ENCODE data around the gene ADAMTS4. TPM values are rescaled to one million over a fixed set of nuclear protein-coding genes. Genes with fewer than 3 reads are reported as not detected.

ADAMTS4 gene
- total and polyA plus RNA-seq, 9 of the 15 experiments (the other 6 are each of a cell fraction or from before 2014, with no cell fraction given) = 0.07 to 3.7 (median 0.41) TPM

GRCh38 chr1:161201836-161202712 lies 3.2 kb upstream of the ADAMTS4 start, which contains the start of gene NDUFS2 (continued):
- peak; percentile 85 for TF ChIP-seq FOXP1 (CRISPR knock-in tag; IDR thresholded peaks at IDR 0.05)
- no peak for TF ChIP-seq SP2 (IDR thresholded peaks at IDR 0.05; ENCODE audit: extremely low read depth, low read depth, low read length, poor library complexity, severe bottlenecking)
- no peak for TF ChIP-seq GATA2 (CRISPR knock-in tag; IDR thresholded peaks at IDR 0.05)
- no peak for TF ChIP-seq ZNF324 (CRISPR knock-in tag; IDR thresholded peaks at IDR 0.05)
- TF ChIP-seq MIER1 (IDR thresholded peaks at IDR 0.05; ENCODE audit: low read depth) = no peak
- TF ChIP-seq ZNF280B (CRISPR knock-in tag; IDR thresholded peaks at IDR 0.05) = no peak
- peak; percentile 67 for TF ChIP-seq MAX (CRISPR knock-in tag; IDR thresholded peaks at IDR 0.05)
- no peak for TF ChIP-seq ZHX1 (conservative IDR thresholded peaks at IDR 0.05; ENCODE audit: low read length)
- no peak for TF ChIP-seq ZBTB43 (CRISPR knock-in tag; IDR thresholded peaks at IDR 0.05)
- TF ChIP-seq ADNP (tag; IDR thresholded peaks at IDR 0.05) = no peak
- TF ChIP-seq HBP1 (CRISPR knock-in tag; IDR thresholded peaks at IDR 0.05) = 0 out of 2 replicates have a peak, but pooled peaks have one; percentile 38
- no peak for TF ChIP-seq MCM3 (IDR thresholded peaks at IDR 0.05)
- TF ChIP-seq ZNF184 (CRISPR knock-in tag; IDR thresholded peaks at IDR 0.05) = no peak
- TF ChIP-seq POU5F1 (IDR thresholded peaks at IDR 0.05; ENCODE audit: borderline replicate concordance, low read depth, low read length, partially characterized antibody) = no peak
- no peak for TF ChIP-seq NR3C1 (CRISPR knock-in tag; IDR thresholded peaks at IDR 0.05)
- TF ChIP-seq ZBTB26 (CRISPR knock-in tag; IDR thresholded peaks at IDR 0.05) = 0 out of 2 replicates have a peak, but pooled peaks have one; percentile 7
- no peak for TF ChIP-seq NCOA2 (IDR thresholded peaks at IDR 0.05; ENCODE audit: partially characterized antibody in 2 of 2)
- peak; percentile 73 to 75; a peak in 3 of 4 replicates for TF ChIP-seq KDM1A (IDR thresholded peaks at IDR 0.05)
- peak; percentile 73; the same call in 1 of the 2 replicates for TF ChIP-seq ZNF175 (CRISPR knock-in tag; IDR thresholded peaks at IDR 0.05; ENCODE audit: low read depth)
